AG09309 (cell line): Measurements from ENCODE around the gene MTX3.

Experiments
- DNase-seq: peaks from one replicate; pipeline ENCODE4 v3.0.0-alpha.2; 2010; ENCODE audit warnings: low read depth
- H3K4me3 ChIP-seq: 2 replicates; pipeline ENCODE4 v1.5.1; 2011; ENCODE audit warnings: mild to moderate bottlenecking, low read depth, low read length, moderate library complexity; ENCODE audit not compliant: control insufficient read depth
- CTCF ChIP-seq: IDR thresholded peaks from 2 replicates; pipeline ENCODE4 v1.5.1; 2011; ENCODE audit warnings: mild to moderate bottlenecking, low read depth, low read length, inconsistent platforms; ENCODE audit not compliant: insufficient read depth, control insufficient read depth; ENCODE audit errors: missing control alignments

Gene MTX3

GRCh38 chr5:79990598-79991507 is at the start of gene MTX3:
TSS of gene MTX3 (minus strand) at chr5:79991262. CDS start at chr5:79991238, 24 bp downstream.
- TF ChIP-seq CTCF = no peak

DNA sequence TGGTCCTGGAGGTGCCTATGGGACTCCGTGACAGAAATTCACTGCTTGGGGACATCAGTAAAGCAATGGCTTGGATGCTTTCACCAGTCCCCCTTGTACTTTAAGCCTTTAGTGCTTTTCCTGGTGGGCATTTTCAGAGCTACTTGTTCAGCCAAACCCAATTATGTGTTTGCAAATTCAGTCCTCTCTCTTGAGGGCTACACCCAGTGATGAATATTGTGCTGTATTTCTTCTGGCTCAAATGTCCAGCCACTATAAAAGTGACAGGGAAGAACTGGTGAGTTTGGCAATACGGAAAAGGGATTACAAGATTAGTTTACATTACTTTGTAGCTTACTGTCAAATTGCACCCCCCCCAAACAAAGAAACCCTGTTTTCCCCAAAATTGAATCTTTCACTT is 48.6 kb upstream of the MTX3 start:
- H3K4me3 ChIP-seq = no peak overlapping the region
- DNase-seq = no peak
- no peak for TF ChIP-seq CTCF

More at GRCh38 chr5:79990598-79991507, at the start of gene MTX3:
- peak; percentile 14 for DNase-seq
- H3K4me3 ChIP-seq = peak within 1 kb of the TSS; percentile 89

GRCh38 chr5:80037366-80037765 is 46.3 kb upstream of the MTX3 start:
- DNase-seq = no peak
- no peak for TF ChIP-seq CTCF
- no peak overlapping the region for H3K4me3 ChIP-seq

DNA sequence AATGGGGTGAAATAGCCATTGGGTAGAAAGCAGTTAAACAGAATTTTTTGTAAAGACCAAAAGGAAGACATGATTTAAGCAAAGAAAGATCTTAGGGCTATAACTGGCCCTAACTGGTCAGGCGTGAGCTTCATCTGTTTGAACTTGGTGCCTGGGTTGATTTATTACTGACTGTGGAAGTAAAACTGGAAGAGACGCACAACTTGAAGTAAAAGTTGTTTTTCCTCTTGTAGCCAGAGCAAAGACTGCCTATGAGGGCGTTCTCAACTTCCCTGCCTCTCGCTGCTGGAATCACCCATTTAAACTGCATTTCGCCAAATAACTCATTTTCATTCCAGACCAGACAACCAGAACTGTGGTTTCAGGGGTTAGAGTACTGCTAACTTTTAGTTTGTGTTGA is 45.6 kb upstream of the MTX3 start:
- no peak overlapping the region for H3K4me3 ChIP-seq
- TF ChIP-seq CTCF = no peak
- no peak for DNase-seq

GRCh38 chr5:80035839-80036238 is 44.8 kb upstream of the MTX3 start:
- TF ChIP-seq CTCF = no peak
- DNase-seq = no peak
- no peak overlapping the region for H3K4me3 ChIP-seq

DNA sequence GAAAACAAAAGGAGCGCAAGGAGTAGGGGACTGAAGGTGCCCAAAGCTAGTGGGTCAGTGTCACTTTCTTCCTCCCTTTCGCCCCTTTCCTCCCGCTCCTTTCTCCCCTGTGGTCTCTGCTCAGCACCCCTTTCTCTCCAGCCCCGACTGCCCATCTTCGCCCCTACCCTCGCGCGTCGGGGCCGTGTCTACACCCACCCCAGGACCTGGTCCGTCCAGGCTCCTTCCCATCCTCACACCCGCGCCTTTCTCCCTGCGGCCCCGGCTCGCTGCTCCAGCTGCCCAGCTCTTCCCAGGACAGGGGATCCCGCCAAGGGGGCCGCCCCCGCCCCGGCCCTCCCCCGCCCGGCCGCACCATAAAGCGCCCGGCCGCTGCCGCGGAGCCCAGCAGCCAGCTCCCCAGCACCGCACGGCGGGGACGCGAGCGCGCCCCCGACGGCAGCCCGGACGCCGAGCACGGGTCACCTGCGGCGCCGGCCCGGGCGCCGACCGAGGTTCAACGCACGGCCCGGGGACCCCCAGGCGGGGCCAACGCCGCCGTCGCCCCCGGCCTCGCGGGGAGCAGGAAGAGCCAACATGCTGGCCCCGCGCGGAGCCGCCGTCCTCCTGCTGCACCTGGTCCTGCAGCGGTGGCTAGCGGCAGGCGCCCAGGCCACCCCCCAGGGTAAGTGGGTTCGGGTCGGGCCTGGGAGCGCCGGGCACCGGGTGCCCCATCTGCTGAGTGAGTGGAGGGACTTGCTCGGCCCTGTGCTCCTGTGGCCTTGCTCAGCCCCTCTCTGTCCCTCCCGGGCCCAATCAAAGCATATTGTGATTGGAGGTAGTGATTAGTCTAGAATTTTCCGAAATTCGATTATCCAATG is 44.1 kb upstream of the MTX3 start, which contains the start of gene THBS4:
THBS4 (plus strand) TSS at position 387 of the 860 bp plus-strand sequence; CDS start at position 577, 190 bp downstream.
- no peak for DNase-seq
- TF ChIP-seq CTCF = no peak
- H3K4me3 ChIP-seq = no peak within 1 kb of the TSS
